ENCODE measurements around the gene ITPR2. TPM values are rescaled to one million over a fixed set of nuclear protein-coding genes. Genes with fewer than 3 reads are reported as not detected.
"Not testable (repeated sequence)": the region's sequence is repeated elsewhere in the genome, so short reads cannot be mapped to it uniquely, and the experiment has no call there.

The ITPR2 gene
- polyA plus RNA-seq, 1 donor: 16.5 TPM

- no peak for DNase-seq
These were observed 100.7 kb downstream of the ITPR2 start for GRCh38 chr12:26732005-26732908.

GRCh38 chr12:26730481-26731350 is 102.3 kb downstream of the ITPR2 start:
- no peak for DNase-seq

- DNase-seq: not testable (repeated sequence)
These were observed 103.8 kb downstream of the ITPR2 start for GRCh38 chr12:26729137-26729671.

- no peak for DNase-seq
These were observed 104.6 kb downstream of the ITPR2 start for GRCh38 chr12:26728205-26729050.

GRCh38 chr12:26727482-26728204 is 105.4 kb downstream of the ITPR2 start:
- DNase-seq: no peak

GRCh38 chr12:26726956-26727355 is 106.0 kb downstream of the ITPR2 start:
- no peak for DNase-seq

GRCh38 chr12:26725276-26725916 is 107.6 kb downstream of the ITPR2 start:
- no peak for DNase-seq

- DNase-seq: no peak
These were observed 108.7 kb downstream of the ITPR2 start for GRCh38 chr12:26724309-26724702.

- DNase-seq: no peak
These were observed 109.3 kb downstream of the ITPR2 start for GRCh38 chr12:26723379-26724308.

- no peak for DNase-seq
These were observed 111.2 kb downstream of the ITPR2 start for GRCh38 chr12:26721800-26722199.

GRCh38 chr12:26719852-26720251 is 113.1 kb downstream of the ITPR2 start:
- no peak for DNase-seq

- no peak for DNase-seq
These were observed 115.2 kb downstream of the ITPR2 start for GRCh38 chr12:26717757-26718156.

GRCh38 chr12:26715232-26715631 is 117.8 kb downstream of the ITPR2 start:
- no peak for DNase-seq

- DNase-seq: no peak
These were observed 119.1 kb downstream of the ITPR2 start for GRCh38 chr12:26713885-26714383.

- no peak for DNase-seq
These were observed 120.1 kb downstream of the ITPR2 start for GRCh38 chr12:26712892-26713291.

- no peak for DNase-seq
These were observed 121.4 kb downstream of the ITPR2 start for GRCh38 chr12:26711569-26711968.

- DNase-seq: no peak
These were observed 121.9 kb downstream of the ITPR2 start for GRCh38 chr12:26711072-26711471.

GRCh38 chr12:26705851-26706250 is 127.1 kb downstream of the ITPR2 start:
- DNase-seq: no peak
